Measurements from ENCODE around the gene PPP1R3F.
"Not testable (repeated sequence)": the region's sequence is repeated elsewhere in the genome, so short reads cannot be mapped to it uniquely, and the experiment has no call there.

PPP1R3F gene

GRCh38 chrX:49312176-49312575, 42.6 kb downstream of the PPP1R3F start:
- Histone ChIP-seq H3K79me2 (ENCODE audit: low read length) (no peaks in the 10 kb centered on the region), H3K9me2 (replicated peaks; ENCODE audit: insufficient read depth, low read length) (no peaks in the 10 kb centered on the region)
- TF ChIP-seq EZH2phosphoT487 (IDR thresholded peaks at IDR 0.05; ENCODE audit: low read length) (no peak), EZH2 (optimal IDR thresholded peaks at IDR 0.05; ENCODE audit: low read depth, low read length) (no peak), CTCF (IDR thresholded peaks at IDR 0.05; ENCODE audit: low read length) (no peak)

GRCh38 chrX:49316085-49316484, 46.5 kb downstream of the PPP1R3F start:
- Histone ChIP-seq H3K27me3 (replicated peaks; ENCODE audit: insufficient read depth, low read length) (no peaks in the 10 kb centered on the region), H3K9me3 (replicated peaks; ENCODE audit: insufficient read depth, low read length) (no peaks in the 10 kb centered on the region), H3K9me2 (replicated peaks; ENCODE audit: insufficient read depth, low read length) (no peaks in the 10 kb centered on the region), H3K36me3 (replicated peaks; ENCODE audit: insufficient read depth, low read length) (no peaks in the 10 kb centered on the region), H4K20me1 (ENCODE audit: insufficient read depth, low read length) (no peaks in the 10 kb centered on the region), H3F3A (ENCODE audit: insufficient read depth, low read length) (no peaks in the 10 kb centered on the region), H3K79me2 (ENCODE audit: low read length) (no peaks in the 10 kb centered on the region), H3K4me2 (ENCODE audit: low read depth, low read length) (no peak overlapping the region), H3K4me1 (ENCODE audit: low read length) (no peaks in the 10 kb centered on the region), H3K9ac (ENCODE audit: low read length) (no peak overlapping the region), H3K27ac (ENCODE audit: low read length) (no peak overlapping the region), H3K4me3 (ENCODE audit: low read length) (no peak overlapping the region), H2AFZ (ENCODE audit: low read length) (no peak overlapping the region)
- DNase-seq = no peak
- TF ChIP-seq EZH2phosphoT487 (IDR thresholded peaks at IDR 0.05; ENCODE audit: low read length) (no peak), CTCF (IDR thresholded peaks at IDR 0.05; ENCODE audit: low read length) (no peak), EZH2 (optimal IDR thresholded peaks at IDR 0.05; ENCODE audit: low read depth, low read length) (no peak)

More at GRCh38 chrX:49312176-49312575, 42.6 kb downstream of the PPP1R3F start:
- H3K27ac ChIP-seq (ENCODE audit: low read length) = no peak overlapping the region
- H3K4me1 ChIP-seq (ENCODE audit: low read length) = no peaks in the 10 kb centered on the region
- H3K27me3 ChIP-seq (replicated peaks; ENCODE audit: insufficient read depth, low read length) = no peaks in the 10 kb centered on the region
- no peak overlapping the region for H3K9ac ChIP-seq (ENCODE audit: low read length)
- DNase-seq = no peak
- no peaks in the 10 kb centered on the region for H4K20me1 ChIP-seq (ENCODE audit: insufficient read depth, low read length)
- H3K36me3 ChIP-seq (replicated peaks; ENCODE audit: insufficient read depth, low read length) = no peaks in the 10 kb centered on the region
- no peak overlapping the region for H3K4me2 ChIP-seq (ENCODE audit: low read depth, low read length)
- no peak overlapping the region for H2AFZ ChIP-seq (ENCODE audit: low read length)
- no peaks in the 10 kb centered on the region for H3F3A ChIP-seq (ENCODE audit: insufficient read depth, low read length)
- no peaks in the 10 kb centered on the region for H3K9me3 ChIP-seq (replicated peaks; ENCODE audit: insufficient read depth, low read length)
- no peak overlapping the region for H3K4me3 ChIP-seq (ENCODE audit: low read length)

GRCh38 chrX:49321737-49322136, 52.1 kb downstream of the PPP1R3F start, which contains the start of gene GAGE12J:
TSS of gene GAGE12J (plus strand) at chrX:49322037. CDS start at chrX:49323194, 1,157 bp downstream.
- not testable (repeated sequence) for H3K4me2 ChIP-seq (ENCODE audit: low read depth, low read length); H3F3A ChIP-seq (ENCODE audit: insufficient read depth, low read length); H3K9me2 ChIP-seq (replicated peaks; ENCODE audit: insufficient read depth, low read length); H3K9ac ChIP-seq (ENCODE audit: low read length); H3K4me1 ChIP-seq (ENCODE audit: low read length); H3K79me2 ChIP-seq (ENCODE audit: low read length); H3K4me3 ChIP-seq (ENCODE audit: low read length); H3K27ac ChIP-seq (ENCODE audit: low read length); H3K27me3 ChIP-seq (replicated peaks; ENCODE audit: insufficient read depth, low read length); DNase-seq; H4K20me1 ChIP-seq (ENCODE audit: insufficient read depth, low read length); H3K36me3 ChIP-seq (replicated peaks; ENCODE audit: insufficient read depth, low read length); H2AFZ ChIP-seq (ENCODE audit: low read length); H3K9me3 ChIP-seq (replicated peaks; ENCODE audit: insufficient read depth, low read length)

- H2AFZ ChIP-seq (ENCODE audit: low read length); H3K9me2 ChIP-seq (replicated peaks; ENCODE audit: insufficient read depth, low read length); H4K20me1 ChIP-seq (ENCODE audit: insufficient read depth, low read length); H3K27ac ChIP-seq (ENCODE audit: low read length); H3K27me3 ChIP-seq (replicated peaks; ENCODE audit: insufficient read depth, low read length); H3K9ac ChIP-seq (ENCODE audit: low read length); H3K4me2 ChIP-seq (ENCODE audit: low read depth, low read length); H3F3A ChIP-seq (ENCODE audit: insufficient read depth, low read length); H3K79me2 ChIP-seq (ENCODE audit: low read length); H3K36me3 ChIP-seq (replicated peaks; ENCODE audit: insufficient read depth, low read length); H3K4me1 ChIP-seq (ENCODE audit: low read length); DNase-seq; H3K9me3 ChIP-seq (replicated peaks; ENCODE audit: insufficient read depth, low read length); H3K4me3 ChIP-seq (ENCODE audit: low read length): not testable (repeated sequence)
These were observed 52.7 kb downstream of the PPP1R3F start for GRCh38 chrX:49322266-49322665.

- H3F3A ChIP-seq (ENCODE audit: insufficient read depth, low read length); H3K79me2 ChIP-seq (ENCODE audit: low read length); H3K27me3 ChIP-seq (replicated peaks; ENCODE audit: insufficient read depth, low read length); H3K9me3 ChIP-seq (replicated peaks; ENCODE audit: insufficient read depth, low read length); H3K4me3 ChIP-seq (ENCODE audit: low read length); DNase-seq; H3K4me1 ChIP-seq (ENCODE audit: low read length); H3K9ac ChIP-seq (ENCODE audit: low read length); H3K4me2 ChIP-seq (ENCODE audit: low read depth, low read length); H3K36me3 ChIP-seq (replicated peaks; ENCODE audit: insufficient read depth, low read length); H3K27ac ChIP-seq (ENCODE audit: low read length); H4K20me1 ChIP-seq (ENCODE audit: insufficient read depth, low read length); H2AFZ ChIP-seq (ENCODE audit: low read length); H3K9me2 ChIP-seq (replicated peaks; ENCODE audit: insufficient read depth, low read length): not testable (repeated sequence)
These were observed 54.1 kb downstream of the PPP1R3F start for GRCh38 chrX:49323735-49324134.

- not testable (repeated sequence) for H3K9me3 ChIP-seq (replicated peaks; ENCODE audit: insufficient read depth, low read length); H3K36me3 ChIP-seq (replicated peaks; ENCODE audit: insufficient read depth, low read length); H2AFZ ChIP-seq (ENCODE audit: low read length); H3K4me1 ChIP-seq (ENCODE audit: low read length); H3K9me2 ChIP-seq (replicated peaks; ENCODE audit: insufficient read depth, low read length); H3K9ac ChIP-seq (ENCODE audit: low read length); H4K20me1 ChIP-seq (ENCODE audit: insufficient read depth, low read length); H3K27ac ChIP-seq (ENCODE audit: low read length); H3K27me3 ChIP-seq (replicated peaks; ENCODE audit: insufficient read depth, low read length); H3K4me2 ChIP-seq (ENCODE audit: low read depth, low read length); H3F3A ChIP-seq (ENCODE audit: insufficient read depth, low read length); H3K4me3 ChIP-seq (ENCODE audit: low read length); DNase-seq; H3K79me2 ChIP-seq (ENCODE audit: low read length)
These were observed 60.8 kb downstream of the PPP1R3F start for GRCh38 chrX:49330421-49330820.
